Activated T-helper 17 cell treated with anti-CD3 and anti-CD28 coated beads, Interleukin-2, amount 50 U/mL, for 72 hours (primary cell): ENCODE results near the gene TEX14. TPM values are rescaled to one million over a fixed set of nuclear protein-coding genes. Genes with fewer than 3 reads are reported as not detected.

Source experiments
- ATAC-seq: fragments of 150-1000 bp; cut with Tn5 transposase; replicated peaks from 2 replicates; pipeline ENCODE4 v1.10.0; 2021; ENCODE audit warnings: mild to moderate bottlenecking, moderate library complexity
- H3K27ac Mint-ChIP-seq: one replicate; pipeline ENCODE4 v1.8.0; 2022; ENCODE audit warnings: mixed read lengths
- H3K27me3 Mint-ChIP-seq: one replicate; pipeline ENCODE4 v1.8.0; 2022; ENCODE audit warnings: mixed read lengths
- H3K36me3 Mint-ChIP-seq: one replicate; pipeline ENCODE4 v1.8.0; 2022; ENCODE audit warnings: low read depth, mild to moderate bottlenecking, mixed read lengths
- H3K4me1 Mint-ChIP-seq: one replicate; pipeline ENCODE4 v1.8.0; 2022; ENCODE audit warnings: mixed read lengths
- H3K4me3 Mint-ChIP-seq: one replicate; pipeline ENCODE4 v1.8.0; 2022; ENCODE audit warnings: mild to moderate bottlenecking, mixed read lengths
- H3K9me3 Mint-ChIP-seq: one replicate; pipeline ENCODE4 v1.8.0; 2022; ENCODE audit warnings: mixed read lengths
- total RNA-seq, 2 donors: library from RNA; stranded (reverse); gene quantifications; one replicate each; pipeline ENCODE4 v1.2.3, GENCODE V29; 2022

Gene TEX14
- total RNA-seq, 2 donors from 2014 or later = 0.30 to 0.32 TPM

GRCh38 chr17:58531661-58532554 lies 159.9 kb downstream of the TEX14 start:
- Mint-ChIP-seq H3K9me3 (no peaks in the 10 kb centered on the region), H3K4me1 (no peaks in the 10 kb centered on the region), H3K27ac (no peak overlapping the region), H3K4me3 (peak overlapping the region; percentile 25), H3K27me3 (peaks cover 26% of the 10 kb centered on the region), H3K36me3 (no peaks in the 10 kb centered on the region)
- peak; percentile 93 for ATAC-seq

- H3K4me3 Mint-ChIP-seq = peak overlapping the region; percentile 20
- H3K36me3 Mint-ChIP-seq = no peaks in the 10 kb centered on the region
- H3K4me1 Mint-ChIP-seq = no peaks in the 10 kb centered on the region
- H3K9me3 Mint-ChIP-seq = no peaks in the 10 kb centered on the region
- no peak for ATAC-seq
- no peak overlapping the region for H3K27ac Mint-ChIP-seq
- peaks cover 25% of the 10 kb centered on the region for H3K27me3 Mint-ChIP-seq
Measured at GRCh38 chr17:58531122-58531521, 160.7 kb downstream of the TEX14 start.

DNA sequence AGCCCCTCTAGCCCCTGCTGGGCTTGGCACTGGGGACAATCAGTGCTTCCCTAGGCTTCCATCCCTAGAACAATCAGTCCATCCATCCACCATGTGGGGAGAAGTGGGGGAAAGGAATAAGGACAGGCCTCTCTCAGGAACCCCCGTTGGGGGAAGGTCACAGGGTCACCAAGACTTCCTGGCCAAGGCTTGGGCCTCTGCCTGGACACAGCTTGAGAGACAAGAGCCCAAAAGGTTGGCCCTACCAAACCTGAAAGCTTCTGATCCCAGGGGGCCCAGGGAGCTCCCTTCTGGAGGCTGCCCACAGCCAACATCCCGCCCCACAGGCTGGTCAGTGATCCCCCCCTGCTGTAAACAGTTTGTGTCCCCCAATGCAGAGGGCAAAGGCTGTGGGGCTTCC lies 161.2 kb downstream of the TEX14 start:
- Mint-ChIP-seq H3K4me1 (no peaks in the 10 kb centered on the region), H3K36me3 (no peaks in the 10 kb centered on the region), H3K27me3 (peaks cover 20% of the 10 kb centered on the region), H3K27ac (no peak overlapping the region), H3K9me3 (no peaks in the 10 kb centered on the region), H3K4me3 (peak overlapping the region; percentile 20)
- no peak for ATAC-seq

DNA sequence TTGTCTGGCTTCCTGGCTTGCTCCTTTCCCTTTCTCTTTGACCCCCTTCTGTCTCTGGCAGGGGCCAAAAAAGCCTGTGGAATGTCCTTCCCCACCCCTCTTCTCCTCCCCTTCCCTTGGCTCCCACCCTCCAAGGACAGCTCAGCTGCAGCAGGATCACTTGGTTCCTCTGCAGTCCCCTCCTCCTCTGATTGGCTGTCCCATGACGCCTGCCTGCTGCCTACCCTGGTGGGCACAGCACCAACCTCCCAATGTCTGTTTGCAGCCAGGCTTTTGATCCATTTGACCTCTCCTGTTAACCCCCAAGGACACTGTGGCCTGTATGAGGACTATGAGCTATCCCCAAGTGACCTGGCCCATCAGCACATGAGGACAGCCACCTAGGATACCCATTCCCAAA lies 162.6 kb downstream of the TEX14 start:
- Mint-ChIP-seq H3K9me3 (no peaks in the 10 kb centered on the region), H3K4me1 (no peaks in the 10 kb centered on the region), H3K27ac (peak overlapping the region; percentile 28), H3K36me3 (no peaks in the 10 kb centered on the region), H3K27me3 (peaks cover 13% of the 10 kb centered on the region), H3K4me3 (no peak overlapping the region)
- ATAC-seq = no peak

GRCh38 chr17:58528443-58528842 lies 163.4 kb downstream of the TEX14 start:
- Mint-ChIP-seq H3K9me3 (no peaks in the 10 kb centered on the region), H3K4me1 (no peaks in the 10 kb centered on the region), H3K36me3 (no peaks in the 10 kb centered on the region), H3K27ac (no peak overlapping the region), H3K4me3 (no peak overlapping the region), H3K27me3 (peaks cover 12% of the 10 kb centered on the region)
- no peak for ATAC-seq

GRCh38 chr17:58527949-58528348 lies 163.9 kb downstream of the TEX14 start:
- Mint-ChIP-seq H3K36me3 (no peaks in the 10 kb centered on the region), H3K4me3 (no peak overlapping the region), H3K9me3 (no peaks in the 10 kb centered on the region), H3K27me3 (peaks cover 7% of the 10 kb centered on the region), H3K27ac (peak overlapping the region; percentile 12), H3K4me1 (no peaks in the 10 kb centered on the region)
- peak; percentile 27 for ATAC-seq

GRCh38 chr17:58527306-58527705 lies 164.5 kb downstream of the TEX14 start:
- H3K4me1 Mint-ChIP-seq = no peaks in the 10 kb centered on the region
- no peak for ATAC-seq
- peak overlapping the region; percentile 52 for H3K27ac Mint-ChIP-seq
- no peaks in the 10 kb centered on the region for H3K36me3 Mint-ChIP-seq
- H3K9me3 Mint-ChIP-seq = no peaks in the 10 kb centered on the region
- H3K27me3 Mint-ChIP-seq = peaks cover 6% of the 10 kb centered on the region
- no peak overlapping the region for H3K4me3 Mint-ChIP-seq

DNA sequence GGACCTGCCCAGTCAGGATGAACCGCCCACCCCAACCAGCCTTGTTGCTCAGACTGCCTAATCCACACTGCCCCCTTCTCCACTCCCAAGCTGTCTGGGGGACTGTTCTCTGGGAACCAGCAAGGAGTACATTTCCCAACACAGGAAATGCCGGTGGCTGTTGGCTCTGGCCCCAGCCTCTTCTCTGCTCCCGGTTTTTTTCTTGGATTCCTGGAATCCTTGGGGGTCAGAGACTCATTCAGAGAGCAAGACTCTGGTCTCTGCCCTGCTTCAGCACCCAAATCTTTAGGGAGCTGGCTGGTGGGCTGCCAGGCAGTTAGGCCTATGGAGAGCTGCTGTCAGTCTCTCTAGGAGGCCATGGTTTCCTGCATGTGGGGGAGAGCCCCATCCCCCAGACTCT lies 166.6 kb downstream of the TEX14 start:
- Mint-ChIP-seq H3K9me3 (no peaks in the 10 kb centered on the region), H3K27me3 (peaks cover 6% of the 10 kb centered on the region), H3K4me1 (no peaks in the 10 kb centered on the region), H3K4me3 (no peak overlapping the region), H3K27ac (no peak overlapping the region), H3K36me3 (no peaks in the 10 kb centered on the region)
- no peak for ATAC-seq

DNA sequence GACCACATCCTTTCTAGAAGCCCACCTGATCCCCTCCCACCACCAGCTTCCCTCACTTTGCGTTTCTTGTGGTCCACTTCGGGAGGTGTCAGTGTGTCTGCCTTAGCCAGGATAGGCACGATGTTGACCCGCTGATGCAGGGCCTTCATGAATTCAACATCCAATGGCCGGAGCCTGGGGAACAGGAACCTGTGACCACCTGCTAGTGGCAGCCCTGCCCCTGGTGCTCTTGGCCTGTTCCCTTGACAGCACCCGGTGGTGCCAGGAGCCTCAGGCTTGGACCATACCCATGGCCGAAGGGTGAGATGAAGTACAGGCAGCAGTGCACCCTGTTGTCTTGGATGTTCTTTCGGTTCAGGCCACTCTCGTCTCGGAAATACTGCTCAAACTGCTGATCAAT lies 170.2 kb downstream of the TEX14 start:
- Mint-ChIP-seq H3K9me3 (no peaks in the 10 kb centered on the region), H3K27ac (no peak overlapping the region), H3K4me1 (peaks cover 4% of the 10 kb centered on the region), H3K27me3 (no peaks in the 10 kb centered on the region), H3K36me3 (peaks cover 6% of the 10 kb centered on the region), H3K4me3 (no peak overlapping the region)
- ATAC-seq = no peak

GRCh38 chr17:58520843-58521430 lies 170.9 kb downstream of the TEX14 start:
- Mint-ChIP-seq H3K9me3 (no peaks in the 10 kb centered on the region), H3K27me3 (no peaks in the 10 kb centered on the region), H3K27ac (no peak overlapping the region), H3K36me3 (peaks cover 6% of the 10 kb centered on the region), H3K4me3 (no peak overlapping the region), H3K4me1 (peaks cover 11% of the 10 kb centered on the region)
- no peak for ATAC-seq

GRCh38 chr17:58517928-58518609 lies 173.8 kb downstream of the TEX14 start:
- peaks cover 15% of the 10 kb centered on the region for H3K36me3 Mint-ChIP-seq
- peak; percentile 87 for ATAC-seq
- H3K4me1 Mint-ChIP-seq = peaks cover 16% of the 10 kb centered on the region
- no peaks in the 10 kb centered on the region for H3K9me3 Mint-ChIP-seq
- H3K27ac Mint-ChIP-seq = peak overlapping the region; percentile 59
- H3K27me3 Mint-ChIP-seq = no peaks in the 10 kb centered on the region
- peak overlapping the region; percentile 94 for H3K4me3 Mint-ChIP-seq

DNA sequence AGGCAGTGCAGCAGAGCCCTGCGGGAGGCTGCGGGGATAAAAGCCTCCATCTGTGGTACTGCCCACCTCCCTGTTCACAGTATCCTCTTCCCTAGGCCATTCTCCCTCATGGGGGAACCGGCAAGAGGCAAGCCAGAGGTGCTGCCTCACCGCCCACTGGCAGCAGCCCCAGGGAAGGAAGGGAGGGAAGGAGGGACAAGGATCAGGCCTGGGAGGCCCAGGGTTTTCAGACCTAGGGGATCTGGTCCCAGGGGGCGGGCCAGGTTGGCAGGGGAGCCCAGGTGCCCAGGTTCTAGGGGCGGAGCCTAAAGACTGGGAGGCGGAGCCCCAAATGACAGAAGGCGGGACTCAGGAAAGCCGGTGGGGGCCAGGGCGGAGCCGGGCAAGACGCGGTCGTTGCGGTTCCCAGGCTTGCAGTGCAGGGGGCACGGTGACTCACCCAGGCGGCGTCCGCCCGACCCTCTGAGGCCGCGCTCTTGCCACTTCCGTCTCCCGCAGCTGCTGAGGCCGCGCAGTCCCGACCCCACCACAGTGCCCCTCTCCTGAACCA lies 174.4 kb downstream of the TEX14 start:
- Mint-ChIP-seq H3K9me3 (no peaks in the 10 kb centered on the region), H3K4me1 (peaks cover 20% of the 10 kb centered on the region), H3K27me3 (no peaks in the 10 kb centered on the region), H3K36me3 (peaks cover 21% of the 10 kb centered on the region), H3K27ac (peak overlapping the region; percentile 59), H3K4me3 (peak overlapping the region; percentile 94)
- no peak for ATAC-seq

GRCh38 chr17:58516644-58517377 lies 175.0 kb downstream of the TEX14 start:
- ATAC-seq = no peak
- Mint-ChIP-seq H3K36me3 (peaks cover 27% of the 10 kb centered on the region), H3K9me3 (no peaks in the 10 kb centered on the region), H3K27me3 (no peaks in the 10 kb centered on the region), H3K4me1 (peaks cover 20% of the 10 kb centered on the region), H3K4me3 (peak overlapping the region; percentile 94), H3K27ac (peak overlapping the region; percentile 59)

GRCh38 chr17:58515286-58515685 lies 176.6 kb downstream of the TEX14 start:
- Mint-ChIP-seq H3K27ac (peak overlapping the region; percentile 58), H3K9me3 (no peaks in the 10 kb centered on the region), H3K4me3 (peak overlapping the region; percentile 94), H3K4me1 (peaks cover 30% of the 10 kb centered on the region), H3K36me3 (peaks cover 42% of the 10 kb centered on the region), H3K27me3 (no peaks in the 10 kb centered on the region)
- ATAC-seq = no peak
